HG03097 (cell line): ENCODE results near the gene VSIG10.
"Not testable (repeated sequence)": the region's sequence is repeated elsewhere in the genome, so short reads cannot be mapped to it uniquely, and the experiment has no call there.

Source experiments
- ATAC-seq: cut with Tn5 transposase; IDR thresholded peaks from one replicate; pipeline ENCODE4 v1.9.1; 2021; ENCODE audit not compliant: unreplicated experiment, low FRiP score

VSIG10 gene

DNA sequence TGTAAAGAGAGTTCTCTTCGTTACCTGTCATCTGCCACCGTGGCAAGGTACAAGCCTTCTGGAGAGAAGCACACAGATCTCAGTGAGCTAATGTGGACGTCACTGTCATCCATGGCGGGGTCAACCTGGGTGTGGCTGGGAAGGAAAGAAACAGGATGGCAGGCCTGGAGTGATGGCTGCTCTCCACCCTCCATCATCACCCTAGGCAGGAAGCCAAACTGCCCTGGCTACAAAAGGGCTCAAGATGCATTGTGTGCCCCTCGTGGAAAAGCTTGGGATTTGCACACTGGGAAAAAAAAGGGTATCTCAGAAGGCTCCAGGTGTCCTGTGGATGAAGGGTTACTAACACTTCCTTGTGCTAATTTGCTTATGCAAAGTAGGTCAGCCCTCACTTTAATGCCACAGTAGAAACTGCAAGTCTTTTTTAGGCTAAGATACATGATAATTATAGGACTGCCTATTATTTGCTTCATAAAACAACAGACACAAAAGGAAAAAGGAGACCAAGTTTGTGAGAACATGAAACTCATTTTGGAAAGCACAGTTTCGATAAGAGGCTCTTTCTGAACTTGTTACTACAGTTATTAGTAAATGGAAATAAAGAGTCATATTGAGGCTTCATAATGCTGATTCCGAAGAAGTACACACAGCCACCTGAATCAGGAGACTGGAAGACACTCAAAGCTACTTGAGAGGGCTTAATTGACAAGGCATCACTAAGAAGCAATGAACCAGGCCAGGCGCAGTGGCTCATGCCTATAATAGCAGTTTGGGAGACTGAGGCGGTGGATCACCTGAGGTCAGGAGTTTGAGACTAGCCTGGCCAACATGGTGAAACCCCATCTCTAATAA, 68.4 kb downstream of the VSIG10 start:
- ATAC-seq = peak; percentile 69

- ATAC-seq = no peak
These were observed 69.2 kb downstream of the VSIG10 start for GRCh38 chr12:118034429-118035189.

DNA sequence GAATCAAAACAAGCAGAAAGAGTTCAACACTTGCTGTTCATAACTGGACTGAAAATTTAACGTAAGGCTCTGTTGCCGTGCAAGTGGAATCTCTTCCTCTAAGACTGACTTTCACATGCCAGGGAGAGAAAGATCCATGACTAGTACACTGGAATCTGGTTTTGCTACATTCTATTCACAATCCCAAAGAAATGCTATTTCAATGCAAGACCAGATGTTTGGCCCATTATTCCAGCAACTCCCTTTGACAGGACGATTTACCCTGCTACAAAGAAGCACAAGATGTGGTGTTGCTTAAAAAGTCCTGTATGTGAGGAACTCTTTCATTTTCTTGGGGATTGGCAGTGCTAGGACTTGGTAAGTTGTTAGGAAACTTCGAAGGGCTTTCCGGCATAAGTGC, 69.9 kb downstream of the VSIG10 start:
- ATAC-seq = no peak

GRCh38 chr12:118033323-118033722, 70.5 kb downstream of the VSIG10 start:
- ATAC-seq = no peak

DNA sequence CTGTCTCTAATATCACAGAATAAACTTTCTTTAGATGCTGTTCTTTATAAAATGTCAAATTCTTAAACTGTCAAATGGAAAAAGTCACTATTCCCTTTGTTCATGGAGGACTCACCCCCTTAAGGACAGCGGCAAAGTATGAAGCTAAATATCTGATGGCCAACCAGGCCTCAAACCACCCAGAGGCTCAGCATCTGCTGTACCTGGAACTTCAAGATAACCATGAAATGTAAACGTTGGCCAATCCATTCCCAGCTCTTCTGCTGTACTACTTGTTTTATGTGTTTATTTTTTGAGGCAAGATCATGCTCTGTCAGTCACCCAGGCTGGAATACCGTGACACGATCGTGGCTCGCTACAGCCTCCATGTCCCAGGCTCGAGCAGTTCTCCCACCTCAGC, 71.6 kb downstream of the VSIG10 start:
- ATAC-seq = no peak

DNA sequence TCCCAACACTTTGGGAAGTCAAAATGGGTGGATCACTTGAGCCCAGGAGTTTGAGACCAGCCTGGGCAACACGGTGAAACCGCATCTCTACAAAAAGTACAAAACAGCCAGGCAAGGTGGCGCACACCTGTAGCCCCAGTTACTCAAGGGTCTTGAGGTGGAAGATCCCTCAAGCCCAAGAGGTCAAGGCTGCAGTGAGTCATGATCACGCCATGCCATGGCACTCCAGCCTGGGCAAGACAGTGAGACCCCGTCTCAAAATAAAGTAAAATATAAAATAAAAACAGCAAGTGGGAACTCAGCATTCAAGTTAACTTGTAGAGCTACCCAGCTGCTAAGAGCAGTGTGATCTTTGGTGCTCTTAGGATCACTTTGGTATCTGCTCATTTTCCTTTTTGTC, 74.6 kb downstream of the VSIG10 start:
- no peak for ATAC-seq

GRCh38 chr12:118025168-118025567, 78.6 kb downstream of the VSIG10 start:
- no peak for ATAC-seq

- no peak for ATAC-seq
These were observed 80.4 kb downstream of the VSIG10 start for GRCh38 chr12:118023301-118023860.

DNA sequence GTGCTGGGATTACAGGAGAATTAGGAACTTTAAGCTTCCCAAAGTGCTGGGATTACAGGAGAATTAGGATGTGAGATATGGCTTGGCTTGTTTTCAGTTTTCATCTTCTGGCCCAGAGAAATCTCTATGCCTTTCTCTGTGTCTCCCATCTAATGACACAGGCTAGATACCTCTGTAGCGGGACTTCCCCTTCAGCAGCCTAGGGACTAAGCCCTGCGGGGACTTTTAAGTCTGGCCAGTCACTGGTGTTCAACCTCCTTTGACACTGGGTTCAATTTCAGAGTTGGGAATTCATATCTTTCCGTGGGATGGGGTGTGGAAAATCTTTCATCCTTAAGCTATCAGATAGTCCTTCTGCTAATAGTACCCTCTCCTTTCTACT, 81.1 kb downstream of the VSIG10 start:
- no peak for ATAC-seq

DNA sequence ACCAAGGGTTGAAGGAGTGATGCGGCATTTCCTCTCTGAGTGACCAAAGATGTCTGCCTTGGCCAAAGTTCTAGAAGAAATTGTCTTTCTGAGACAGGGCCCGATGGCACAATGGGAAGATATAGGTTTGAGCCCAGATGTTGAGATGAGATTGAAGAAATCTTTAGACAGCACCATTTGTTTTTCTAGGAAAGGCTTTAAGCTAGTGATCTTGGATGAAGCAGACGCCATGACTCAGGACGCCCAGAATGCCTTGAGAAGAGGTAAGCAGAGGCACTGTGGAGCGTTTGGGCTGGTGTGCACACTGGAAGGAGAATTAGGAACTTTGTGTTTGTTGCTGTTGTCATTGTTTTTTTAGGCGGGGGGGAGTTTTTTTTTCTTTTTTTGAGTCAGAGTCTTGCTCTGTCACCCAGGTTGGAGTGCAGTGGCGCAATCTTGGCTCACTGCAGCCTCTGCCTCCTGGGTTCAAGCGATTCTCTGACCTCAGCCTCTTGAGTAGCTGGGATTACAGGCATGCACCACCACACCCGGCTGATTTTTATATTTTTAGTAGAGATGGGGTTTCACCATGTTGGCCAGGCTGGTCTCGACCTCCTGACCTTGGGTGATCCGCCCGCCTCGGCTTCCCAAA, 81.6 kb downstream of the VSIG10 start:
- not testable (repeated sequence) for ATAC-seq

DNA sequence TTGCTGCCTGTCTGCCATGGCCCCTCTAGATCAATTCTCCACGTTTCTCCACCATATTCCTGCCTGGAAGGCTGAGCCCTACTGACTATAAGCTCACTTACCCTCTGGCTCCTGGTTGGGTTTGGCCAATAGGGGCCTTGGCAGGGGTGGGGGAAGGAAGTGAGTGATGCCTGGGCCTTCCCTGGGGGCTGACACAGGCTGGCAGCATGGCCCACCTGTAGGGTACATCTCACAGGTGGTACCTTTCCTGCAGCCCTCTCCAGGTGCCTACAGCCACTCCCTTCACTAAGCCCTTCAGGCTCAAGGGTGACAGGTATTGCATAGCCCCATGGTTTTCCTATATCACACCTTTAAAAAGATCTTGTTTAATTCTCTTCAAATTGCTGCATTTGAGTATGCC, 83.8 kb downstream of the VSIG10 start:
- ATAC-seq = no peak

GRCh38 chr12:118017926-118018325, 85.9 kb downstream of the VSIG10 start:
- ATAC-seq = no peak

DNA sequence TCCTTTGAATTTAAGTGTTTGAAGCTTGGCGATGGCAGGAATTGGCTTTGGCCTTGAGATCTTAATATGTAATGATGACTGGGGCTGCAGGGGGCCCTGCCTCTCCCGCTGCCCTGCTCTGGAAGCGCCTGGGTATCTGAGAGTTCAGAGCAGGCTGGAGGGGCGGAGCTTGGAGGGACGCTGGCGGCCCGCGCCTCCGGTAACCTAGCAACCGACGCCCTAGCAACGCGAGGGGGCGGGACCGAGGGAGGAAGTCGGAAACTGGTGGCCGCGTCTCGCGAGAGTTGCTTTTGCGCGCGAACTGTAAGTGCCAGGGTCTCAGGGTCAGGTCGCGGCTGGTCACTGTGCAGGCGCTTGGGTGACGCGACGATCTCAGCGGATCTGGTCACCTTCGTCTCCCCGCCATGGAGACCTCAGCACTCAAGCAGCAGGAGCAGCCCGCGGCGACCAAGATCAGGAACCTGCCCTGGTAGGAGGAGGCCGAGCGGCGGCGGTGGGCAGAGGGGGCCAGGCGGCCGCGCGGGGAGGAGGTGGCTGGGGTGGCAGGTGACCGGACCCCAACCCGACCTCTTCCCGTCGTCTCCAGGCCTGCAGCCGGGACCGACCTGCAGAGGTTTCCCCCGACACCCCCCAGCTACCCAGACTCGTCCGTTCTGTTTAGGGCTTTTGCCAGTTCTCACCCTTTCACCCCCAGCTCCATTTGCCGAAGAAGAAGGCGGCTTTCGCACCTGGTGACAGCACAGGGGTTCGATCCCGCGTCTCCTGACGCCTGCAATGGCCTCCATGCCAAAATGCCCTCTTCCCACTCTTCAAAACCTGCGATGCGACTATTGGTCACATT, 87.2 kb downstream of the VSIG10 start, which contains the start of gene RFC5:
Gene RFC5 (plus strand): TSS at position 280 of the 841 bp plus-strand sequence. CDS start 125 bp downstream, at position 405.
- peak; percentile 95 for ATAC-seq

GRCh38 chr12:118015944-118016343, 87.9 kb downstream of the VSIG10 start:
- no peak for ATAC-seq

DNA sequence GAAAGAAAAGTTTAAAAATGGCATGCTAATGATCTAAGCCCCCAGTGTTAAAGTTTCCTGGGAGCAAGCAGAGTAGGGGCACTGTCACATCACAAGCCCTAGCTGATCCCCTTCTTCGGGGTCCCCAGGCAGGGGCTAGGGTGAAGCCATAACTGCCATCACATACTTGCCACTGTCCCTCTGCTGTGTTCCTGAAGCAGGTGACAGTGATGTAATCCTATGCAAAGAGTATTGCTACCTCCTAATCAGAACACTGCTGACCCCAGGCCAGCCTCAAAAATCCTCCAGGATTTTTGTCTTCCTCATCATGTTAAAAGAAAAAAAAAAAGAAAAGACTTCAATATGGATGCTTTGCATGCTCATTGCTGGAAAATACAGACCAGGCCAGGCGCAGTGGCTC, 88.5 kb downstream of the VSIG10 start:
- no peak for ATAC-seq
